Activated T-cell treated with anti-CD3 and anti-CD28 coated beads for 48 hours (primary cell): Measurements from ENCODE around the gene SPRTN.

Experiments
- DNase-seq: peaks from one replicate; pipeline ENCODE4 v3.0.0-alpha.2; 2020; ENCODE audit warnings: low read depth

SPRTN gene

GRCh38 chr1:231382426-231382825 lies 44.3 kb downstream of the SPRTN start:
- DNase-seq: no peak

- DNase-seq: no peak
Observed at GRCh38 chr1:231383159-231383860, 45.2 kb downstream of the SPRTN start.

- DNase-seq: no peak
Observed at GRCh38 chr1:231384696-231385415, 46.8 kb downstream of the SPRTN start.

- no peak for DNase-seq
Observed at GRCh38 chr1:231385416-231385748, 47.3 kb downstream of the SPRTN start.

- DNase-seq: no peak
Observed at GRCh38 chr1:231386466-231386865, 48.4 kb downstream of the SPRTN start.

GRCh38 chr1:231387770-231388669 lies 49.9 kb downstream of the SPRTN start:
- no peak for DNase-seq

GRCh38 chr1:231390071-231390470 lies 52.0 kb downstream of the SPRTN start:
- DNase-seq: no peak

GRCh38 chr1:231392389-231393131 lies 54.5 kb downstream of the SPRTN start:
- DNase-seq: no peak

GRCh38 chr1:231393668-231394067 lies 55.6 kb downstream of the SPRTN start:
- no peak for DNase-seq

GRCh38 chr1:231395076-231395997 lies 57.2 kb downstream of the SPRTN start:
- DNase-seq: no peak

- no peak for DNase-seq
Observed at GRCh38 chr1:231395998-231396390, 57.9 kb downstream of the SPRTN start.

- no peak for DNase-seq
Observed at GRCh38 chr1:231396643-231397042, 58.5 kb downstream of the SPRTN start.

- no peak for DNase-seq
Observed at GRCh38 chr1:231397886-231398671, 60.0 kb downstream of the SPRTN start.

- DNase-seq: no peak
Observed at GRCh38 chr1:231401478-231401877, 63.4 kb downstream of the SPRTN start.

- no peak for DNase-seq
Observed at GRCh38 chr1:231404318-231404717, 66.2 kb downstream of the SPRTN start.
